Stimulated activated CD4-positive, alpha-beta T cell treated with anti-CD3 and anti-CD28 coated beads, Interleukin-1b, Interleukin-23, amount 100 ng/mL, for 4 hours (primary cell): ENCODE data around the gene SERPINB8.
A peak's percentile ranks its signal among the peaks of the same experiment; 100 is the strongest.
"Not testable (repeated sequence)": the region's sequence is repeated elsewhere in the genome, so short reads cannot be mapped to it uniquely, and the experiment has no call there.

ENCODE experiments used
- DNase-seq, 2 donors: peaks; one replicate each; pipeline ENCODE4 v3.0.0-alpha.2; 2020; ENCODE audit warnings: low read depth in 2 of 2

The SERPINB8 gene

GRCh38 chr18:63969942-63970808, at the start of gene SERPINB8:
Gene SERPINB8, plus strand, starts transcription at chr18:63970081. Its CDS starts 8,228 bp downstream, at chr18:63978309.
- DNase-seq: peak; percentile 63 to 70

GRCh38 chr18:63922049-63922448, 47.8 kb upstream of the SERPINB8 start:
- no peak for DNase-seq

- no peak for DNase-seq
Measured at GRCh38 chr18:63924551-63924950, 45.3 kb upstream of the SERPINB8 start.

- no peak for DNase-seq
Measured at GRCh38 chr18:63928331-63928730, 41.5 kb upstream of the SERPINB8 start.

GRCh38 chr18:63929369-63929768, 40.5 kb upstream of the SERPINB8 start:
- not testable (repeated sequence) for DNase-seq

GRCh38 chr18:63930773-63931354, 39.0 kb upstream of the SERPINB8 start:
- no peak for DNase-seq

- DNase-seq: peak in 1 of 2 donors; percentile 47
Measured at GRCh38 chr18:63936156-63936931, 33.5 kb upstream of the SERPINB8 start.

GRCh38 chr18:63936932-63937393, 32.9 kb upstream of the SERPINB8 start:
- no peak for DNase-seq

GRCh38 chr18:63940008-63940407, 29.9 kb upstream of the SERPINB8 start:
- DNase-seq: no peak

- DNase-seq: not testable (repeated sequence)
Measured at GRCh38 chr18:63940543-63941050, 29.3 kb upstream of the SERPINB8 start.

- DNase-seq: no peak
Measured at GRCh38 chr18:63947051-63947790, 22.7 kb upstream of the SERPINB8 start.

- peak in 1 of 2 donors; percentile 52 for DNase-seq
Measured at GRCh38 chr18:63949068-63949737, 20.7 kb upstream of the SERPINB8 start, which contains the start of gene HMSD. Gene HMSD, plus strand, starts transcription at chr18:63949301. Its CDS starts 4,155 bp downstream, at chr18:63953456.

GRCh38 chr18:63951302-63951705, 18.6 kb upstream of the SERPINB8 start:
- DNase-seq: no peak

- no peak for DNase-seq
Measured at GRCh38 chr18:63953811-63954210, 16.1 kb upstream of the SERPINB8 start.

- no peak for DNase-seq
Measured at GRCh38 chr18:63956755-63957154, 13.1 kb upstream of the SERPINB8 start.

- no peak for DNase-seq
Measured at GRCh38 chr18:63960891-63961290, 9.0 kb upstream of the SERPINB8 start.

GRCh38 chr18:63961435-63961980, 8.4 kb upstream of the SERPINB8 start:
- DNase-seq: no peak

- no peak for DNase-seq
Measured at GRCh38 chr18:63962137-63962536, 7.7 kb upstream of the SERPINB8 start.

- no peak for DNase-seq
Measured at GRCh38 chr18:63963615-63964256, 6.1 kb upstream of the SERPINB8 start.

GRCh38 chr18:63964908-63965307, 5.0 kb upstream of the SERPINB8 start:
- DNase-seq: no peak
